Common myeloid progenitor, CD34-positive (primary cell): ENCODE measurements around the gene RAD51B.

Source experiments
- CTCF ChIA-PET: fragments of 350-600 bp; sonication (Branson Sonifier 250); formaldehyde crosslinking; loops from one replicate; lab custom pipeline; 2021; ENCODE audit warnings: antibody characterized with exemption; lab: Charles Lee
- POLR2A ChIA-PET: fragments of 350-600 bp; sonication (Branson Sonifier 250); formaldehyde crosslinking; loops from one replicate; lab custom pipeline; 2021; ENCODE audit warnings: antibody characterized with exemption; lab: Charles Lee
- DNase-seq, 3 donors: peaks; one replicate each; pipeline versions ENCODE4 v3.0.0 to v3.0.0-alpha.2; 2013
- H3K27ac ChIP-seq, 2 experiments: 1 replicate in 1 of 2; 2 replicates in 1 of 2; pipeline ENCODE4 v1.7.0; 2013; ENCODE audit warnings: inconsistent platforms in 2 of 2, low read length in 2 of 2, mild to moderate bottlenecking in 2 of 2, low read depth in 1 of 2, moderate library complexity in 1 of 2; ENCODE audit not compliant: severe bottlenecking in 2 of 2, insufficient read depth in 1 of 2, poor library complexity in 1 of 2
- H3K27me3 ChIP-seq, 5 experiments: replicated peaks in 2 of 5; 1 replicate in 3 of 5; 2 replicates in 2 of 5; pipeline versions ENCODE4 v1.6.1 to v1.7.0; 2013; ENCODE audit warnings: low read length in 4 of 5, mild to moderate bottlenecking in 2 of 5, moderate library complexity in 2 of 5, inconsistent platforms in 1 of 5; ENCODE audit not compliant: insufficient read depth in 5 of 5, control insufficient read depth in 4 of 5
- H3K36me3 ChIP-seq, 4 experiments: 1 replicate in 2 of 4; 2 replicates in 2 of 4; pipeline versions ENCODE4 v1.6.1 to v1.7.0; 2013; ENCODE audit warnings: low read length in 3 of 4, control low read depth in 1 of 4, mild to moderate bottlenecking in 1 of 4; ENCODE audit not compliant: control insufficient read depth in 4 of 4, insufficient read depth in 4 of 4
- H3K4me1 ChIP-seq, 4 experiments: 1 replicate in 3 of 4; 2 replicates in 1 of 4; pipeline versions ENCODE4 v1.6.1 to v1.7.1; 2013; ENCODE audit warnings: low read length in 3 of 4, mild to moderate bottlenecking in 3 of 4, control low read depth in 1 of 4, inconsistent platforms in 1 of 4, moderate library complexity in 1 of 4; ENCODE audit not compliant: control insufficient read depth in 4 of 4, insufficient read depth in 4 of 4; ENCODE audit errors: control extremely low read depth in 1 of 4
- H3K4me3 ChIP-seq, 7 experiments: 1 replicate in 4 of 7; 2 replicates in 3 of 7; pipeline versions ENCODE4 v1.5.1 to v1.7.0; 2013; ENCODE audit warnings: mild to moderate bottlenecking in 7 of 7, low read length in 6 of 7, moderate library complexity in 6 of 7, inconsistent platforms in 2 of 7, low read depth in 2 of 7, control low read depth in 1 of 7; ENCODE audit not compliant: insufficient read depth in 4 of 7, control insufficient read depth in 1 of 7; ENCODE audit errors: extremely low read depth in 1 of 7
- H3K9me3 ChIP-seq, 5 experiments: 1 replicate in 4 of 5; 2 replicates in 1 of 5; pipeline versions ENCODE4 v1.6.1 to v1.7.1; 2013; ENCODE audit warnings: low read length in 4 of 5, mild to moderate bottlenecking in 2 of 5, inconsistent platforms in 1 of 5, low read depth in 1 of 5, moderate library complexity in 1 of 5; ENCODE audit not compliant: control insufficient read depth in 4 of 5, insufficient read depth in 2 of 5; ENCODE audit errors: control extremely low read depth in 1 of 5
- WGBS: methylation state at CpG from one replicate; pipeline ENCODE4 v1.1.5; 2013; ENCODE audit not compliant: insufficient coverage; 5-methylcytosine and 5-hydroxymethylcytosine counted together

Gene RAD51B

GRCh38 chr14:68612049-68612448 is 792.5 kb downstream of the RAD51B start:
- WGBS = 96% methylated on average over 4 of the region's 5 CpGs
- Histone ChIP-seq H3K9me3 (peaks cover 4 to 25% (median 8%) of the 10 kb centered on the region in 5 experiments), H3K27ac (no peak overlapping the region), H3K27me3 (no peaks in the 10 kb centered on the region), H3K4me1 (peaks cover 0 to 28% (median 23%) of the 10 kb centered on the region in 4 experiments), H3K36me3 (no peaks in the 10 kb centered on the region), H3K4me3 (no peak overlapping the region)
- no peak for DNase-seq
- ChIA-PET POLR2A (no interaction called here), CTCF (interaction anchor here (0.6 kb wide), 1 partner anchor 37 kb away, joined by 3 read pairs; no protein-coding TSS in a partner anchor)

GRCh38 chr14:68616221-68616902 is 796.8 kb downstream of the RAD51B start:
- CTCF ChIA-PET = interaction anchor here (1.2 kb wide), 1 partner anchor 13 kb away, joined by 4 read pairs; no protein-coding TSS in a partner anchor
- no peaks in the 10 kb centered on the region for H3K36me3 ChIP-seq
- no peak overlapping the region for H3K4me3 ChIP-seq
- no peak overlapping the region for H3K27ac ChIP-seq
- no peaks in the 10 kb centered on the region for H3K27me3 ChIP-seq
- POLR2A ChIA-PET = no interaction called here
- peaks cover 0 to 3% (median under 1%) of the 10 kb centered on the region in 4 experiments for H3K4me1 ChIP-seq
- no CpG with 5 or more reads among the region's 1 CpG for WGBS
- peak in 2 of 3 donors; percentile 74 to 82 for DNase-seq
- peaks cover 12 to 46% (median 25%) of the 10 kb centered on the region in 5 experiments for H3K9me3 ChIP-seq

GRCh38 chr14:68619790-68620574 is 800.4 kb downstream of the RAD51B start:
- Histone ChIP-seq H3K36me3 (no peaks in the 10 kb centered on the region), H3K27ac (no peak overlapping the region), H3K4me1 (peaks cover 6 to 19% (median 11%) of the 10 kb centered on the region in 4 experiments), H3K27me3 (no peaks in the 10 kb centered on the region), H3K9me3 (peaks cover 12 to 34% (median 16%) of the 10 kb centered on the region in 5 experiments), H3K4me3 (no peak overlapping the region)
- WGBS = 85% methylated on average over 3 of the region's 4 CpGs
- DNase-seq = no peak
- ChIA-PET POLR2A (no interaction called here), CTCF (no interaction called here)

GRCh38 chr14:68621400-68622365 is 802.1 kb downstream of the RAD51B start:
- Histone ChIP-seq H3K9me3 (peaks cover 6 to 24% (median 16%) of the 10 kb centered on the region in 5 experiments), H3K4me1 (peaks cover 6 to 19% (median 12%) of the 10 kb centered on the region in 4 experiments), H3K36me3 (no peaks in the 10 kb centered on the region), H3K27ac (no peak overlapping the region), H3K27me3 (no peaks in the 10 kb centered on the region), H3K4me3 (no peak overlapping the region)
- ChIA-PET CTCF (no interaction called here), POLR2A (no interaction called here)
- 100% methylated on average over 5 of the region's 6 CpGs for WGBS
- peak in 2 of 3 donors; percentile 37 to 42 for DNase-seq

GRCh38 chr14:68622856-68623255 is 803.3 kb downstream of the RAD51B start:
- Histone ChIP-seq H3K4me1 (peaks cover 6 to 19% (median 13%) of the 10 kb centered on the region in 4 experiments), H3K36me3 (no peaks in the 10 kb centered on the region), H3K4me3 (no peak overlapping the region), H3K27ac (no peak overlapping the region), H3K27me3 (no peaks in the 10 kb centered on the region), H3K9me3 (peaks cover 0 to 12% (median 7%) of the 10 kb centered on the region in 5 experiments)
- POLR2A ChIA-PET = no interaction called here
- DNase-seq = peak in 1 of 3 donors; percentile 32
- 82% methylated on average over 3 of the region's 5 CpGs for WGBS
- CTCF ChIA-PET = no interaction called here

- Histone ChIP-seq H3K36me3 (no peaks in the 10 kb centered on the region), H3K4me3 (no peak overlapping the region), H3K27me3 (no peaks in the 10 kb centered on the region), H3K4me1 (peaks cover 6 to 19% (median 17%) of the 10 kb centered on the region in 4 experiments), H3K27ac (no peak overlapping the region), H3K9me3 (peaks cover 0 to 8% (median 3%) of the 10 kb centered on the region in 5 experiments)
- ChIA-PET CTCF (no interaction called here), POLR2A (no interaction called here)
- DNase-seq = no peak
- WGBS = 100% methylated on average over 1 of the region's 3 CpGs
These were observed 803.7 kb downstream of the RAD51B start for GRCh38 chr14:68623307-68623706.
